HG02798 (cell line): Measurements from ENCODE around the gene PCLAF.
"Not testable (repeated sequence)": the region's sequence is repeated elsewhere in the genome, so short reads cannot be mapped to it uniquely, and the experiment has no call there.

Experiments
- ATAC-seq: cut with Tn5 transposase; IDR thresholded peaks from one replicate; pipeline ENCODE4 v1.9.1; 2021; ENCODE audit warnings: mild to moderate bottlenecking; ENCODE audit not compliant: unreplicated experiment, poor library complexity

PCLAF gene

DNA sequence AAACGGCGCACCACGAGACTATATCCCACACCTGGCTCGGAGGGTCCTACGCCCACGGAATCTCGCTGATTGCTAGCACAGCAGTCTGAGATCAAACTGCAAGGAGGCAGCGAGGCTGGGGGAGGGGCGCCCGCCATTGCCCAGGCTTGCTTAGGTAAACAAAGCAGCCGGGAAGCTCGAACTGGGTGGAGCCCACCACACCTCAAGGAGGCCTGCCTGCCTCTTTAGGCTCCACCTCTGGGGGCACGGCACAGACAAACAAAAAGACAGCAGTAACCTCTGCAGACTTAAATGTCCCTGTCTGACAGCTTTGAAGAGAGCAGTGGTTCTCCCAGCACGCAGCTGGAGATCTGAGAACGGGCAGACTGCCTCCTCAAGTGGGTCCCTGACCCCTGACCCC lies 54.3 kb downstream of the PCLAF start:
- not testable (repeated sequence) for ATAC-seq

DNA sequence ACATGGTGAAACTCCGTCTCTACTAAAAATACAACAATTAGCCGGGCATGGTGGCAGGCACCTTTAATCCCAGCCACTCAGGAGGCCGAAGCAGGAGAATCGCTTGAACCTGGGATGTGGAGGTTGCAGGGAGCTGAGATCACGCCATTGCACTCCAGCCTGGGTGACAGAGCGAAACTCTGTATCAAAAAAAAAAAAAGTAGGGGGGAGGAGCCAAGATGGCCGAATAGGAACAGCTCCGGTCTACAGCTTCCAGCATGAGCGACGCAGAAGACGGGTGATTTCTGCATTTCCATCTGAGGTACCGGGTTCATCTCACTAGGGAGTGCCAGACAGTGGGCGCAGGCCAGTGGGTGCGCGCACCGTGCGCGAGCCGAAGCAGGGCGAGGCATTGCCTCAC lies 54.8 kb downstream of the PCLAF start:
- not testable (repeated sequence) for ATAC-seq

DNA sequence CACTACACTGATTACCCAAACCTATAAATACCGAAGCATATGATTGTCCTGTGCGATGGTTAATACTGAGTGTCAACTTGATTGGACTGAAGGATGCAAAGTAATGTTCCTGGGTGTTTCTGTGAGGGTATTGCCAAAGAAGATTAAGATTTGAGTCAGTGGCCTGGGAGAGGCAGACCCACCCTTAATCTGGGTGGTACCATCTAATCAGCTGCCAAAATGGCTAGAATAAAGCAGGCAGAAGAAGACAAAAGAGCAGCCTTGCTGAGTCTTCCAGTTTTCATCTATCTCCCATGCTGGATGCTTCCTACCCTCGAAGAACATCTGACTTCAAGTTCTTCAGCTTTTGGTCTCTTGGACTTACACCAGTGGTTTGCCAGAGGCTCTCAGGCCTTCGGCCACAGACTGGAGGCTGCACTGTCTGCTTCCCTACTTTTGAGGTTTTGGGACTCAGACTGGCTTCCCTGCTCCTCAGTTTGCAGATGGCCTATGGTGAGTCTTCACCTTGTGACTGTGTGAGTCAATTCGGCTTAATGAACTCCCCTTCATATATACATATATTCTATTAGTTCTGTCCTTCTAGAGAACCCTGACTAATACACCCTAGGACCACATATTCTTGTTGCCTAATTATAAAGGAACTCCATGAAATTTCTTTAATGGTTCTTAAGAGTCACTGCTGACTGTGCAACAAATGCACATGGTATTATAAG lies 56.9 kb downstream of the PCLAF start:
- ATAC-seq: no peak

DNA sequence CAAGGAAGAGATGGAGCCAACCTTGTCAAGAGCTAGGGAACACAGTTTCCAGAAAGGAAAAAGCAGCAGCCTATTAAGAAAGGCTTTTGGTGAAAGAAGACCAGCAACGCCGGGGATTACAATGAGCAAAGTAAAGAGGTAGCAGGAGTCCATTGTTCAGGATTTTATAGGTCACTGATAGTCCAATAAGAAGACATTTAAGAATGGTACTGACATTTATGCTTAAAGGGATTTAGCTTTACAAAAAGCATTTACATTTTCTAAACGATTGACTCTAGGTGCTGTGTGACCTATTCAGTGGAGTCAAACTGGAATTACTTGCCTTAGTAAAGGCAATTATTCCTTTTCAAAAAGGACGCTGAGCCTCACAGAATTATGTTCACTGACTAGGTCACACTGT lies 66.0 kb downstream of the PCLAF start:
- ATAC-seq: no peak

DNA sequence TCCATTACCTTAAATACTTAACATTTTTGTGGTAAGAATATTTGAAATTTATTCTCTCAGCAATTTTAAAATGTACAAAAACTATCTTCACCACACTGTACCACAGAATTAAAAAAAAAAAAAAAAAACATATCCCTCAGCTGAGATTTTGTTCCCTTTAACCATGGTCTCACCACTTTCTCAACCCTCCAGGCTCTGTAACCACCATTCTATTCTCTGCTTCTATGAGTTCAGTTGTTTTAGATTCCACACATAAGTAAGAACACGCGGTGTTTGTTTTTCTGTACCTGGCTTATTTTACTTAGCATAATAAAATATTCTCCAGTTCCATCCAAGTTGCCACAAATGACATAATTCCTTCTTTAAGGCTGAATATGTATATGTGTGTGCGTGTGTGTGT lies 66.8 kb downstream of the PCLAF start:
- ATAC-seq: no peak
